OCI-LY3 (cell line): ENCODE data around the gene MRC2.

Experiments
- H2AFZ ChIP-seq: fragments of 200-600, 300-600 bp; shearing (Covaris generic); 2 replicates; pipeline ENCODE4 v1.6.0; 2014; ENCODE audit warnings: antibody characterized with exemption, low read depth, low read length
- H3K27ac ChIP-seq: fragments of 200-600, 300-600 bp; sonication (generic); 2 replicates; pipeline ENCODE4 v1.5.1; 2014; ENCODE audit warnings: mild to moderate bottlenecking, low read length, moderate library complexity, mixed read lengths
- H3K27me3 ChIP-seq: fragments of 200-600, 300-600 bp; sonication (generic); 2 replicates; pipeline ENCODE4 v1.6.1; 2014; ENCODE audit warnings: low read depth, low read length, mixed read lengths
- H3K36me3 ChIP-seq: fragments of 200-600, 300-600 bp; sonication (generic); replicated peaks from 2 replicates; pipeline ENCODE3; 2014; ENCODE audit warnings: low read depth, low read length, mixed read lengths
- H3K4me1 ChIP-seq: fragments of 300-600, 200-600 bp; sonication (generic); 2 replicates; pipeline ENCODE4 v1.6.1; 2014; ENCODE audit warnings: low read length, mixed read lengths
- H3K4me2 ChIP-seq: fragments of 200-600, 300-600 bp; sonication (generic); 2 replicates; pipeline ENCODE4 v1.6.1; 2014; ENCODE audit warnings: low read length, mixed read lengths
- H3K4me3 ChIP-seq: fragments of 300-600, 200-600 bp; sonication (generic); 2 replicates; pipeline ENCODE4 v1.5.1; 2014; ENCODE audit warnings: antibody characterized with exemption, mild to moderate bottlenecking, low read length, moderate library complexity
- H3K79me2 ChIP-seq: fragments of 300-600, 200-600 bp; shearing (Covaris generic); 2 replicates; pipeline ENCODE4 v1.6.1; 2014; ENCODE audit warnings: mild to moderate bottlenecking, low read length, mixed read lengths
- H3K9ac ChIP-seq: fragments of 300-600, 200-600 bp; shearing (Covaris generic); 2 replicates; pipeline ENCODE4 v1.6.0; 2014; ENCODE audit warnings: mild to moderate bottlenecking, low read length, moderate library complexity
- H3K9me3 ChIP-seq: fragments of 200-600, 300-600 bp; shearing (Covaris generic); 2 replicates; pipeline ENCODE4 v1.6.1; 2014; ENCODE audit warnings: low read length, mixed read lengths; ENCODE audit not compliant: insufficient read depth
- H4K20me1 ChIP-seq: fragments of 200-600, 300-600 bp; sonication (generic); 2 replicates; pipeline ENCODE4 v1.6.1; 2016; ENCODE audit warnings: low read length, mixed read lengths; ENCODE audit not compliant: insufficient read depth
- CTCF ChIP-seq: fragments of 200-600, 300-600 bp; sonication (generic); IDR thresholded peaks from 2 replicates; pipeline ENCODE4 v1.5.1; 2014; ENCODE audit warnings: antibody characterized with exemption, low read length, low read depth
- EZH2phosphoT487 ChIP-seq: fragments of 200-600 bp; shearing (Covaris generic); IDR thresholded peaks from 2 replicates; pipeline ENCODE4 v1.6.1; 2018; ENCODE audit warnings: antibody characterized with exemption, mixed run types, low read depth

MRC2 gene

DNA sequence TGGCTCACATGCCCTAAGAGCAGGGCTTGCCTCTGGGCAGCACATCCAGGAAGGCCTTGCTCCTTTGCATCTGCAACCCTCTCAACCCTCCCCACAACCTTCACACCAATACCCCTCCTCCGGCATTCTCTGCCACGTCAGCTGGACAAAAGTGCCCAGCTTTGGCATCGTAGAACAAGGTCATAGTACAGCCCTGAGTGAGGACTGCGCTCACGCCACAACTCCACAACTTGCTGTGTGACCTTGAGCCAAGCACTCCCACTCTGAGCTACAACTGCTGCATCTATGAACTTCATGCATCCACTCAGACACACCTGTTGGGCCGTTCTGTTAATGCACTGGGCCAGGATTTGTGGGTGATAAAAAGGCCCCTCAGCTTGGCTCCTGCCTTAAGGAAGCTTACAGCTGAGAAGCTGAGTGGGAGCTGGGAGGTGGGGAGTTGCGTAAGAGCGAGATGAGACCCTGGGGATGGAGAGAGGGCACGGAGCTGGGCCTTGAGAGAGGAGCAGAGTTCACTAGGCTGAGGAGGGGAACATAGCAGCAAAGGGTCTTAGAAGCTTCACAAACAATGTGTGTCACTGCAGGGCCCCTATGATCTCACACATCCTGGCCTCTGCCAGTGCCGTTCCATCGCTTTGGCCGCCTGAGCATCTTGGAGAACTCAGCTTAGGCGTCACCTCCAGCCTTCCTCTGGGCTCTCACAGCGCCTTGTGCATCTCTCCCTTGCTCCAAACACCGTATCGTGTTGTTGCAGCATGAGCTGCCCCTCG is 8.6 kb upstream of the MRC2 start:
- TF ChIP-seq CTCF = no peak
- TF ChIP-seq EZH2phosphoT487 = no peak

DNA sequence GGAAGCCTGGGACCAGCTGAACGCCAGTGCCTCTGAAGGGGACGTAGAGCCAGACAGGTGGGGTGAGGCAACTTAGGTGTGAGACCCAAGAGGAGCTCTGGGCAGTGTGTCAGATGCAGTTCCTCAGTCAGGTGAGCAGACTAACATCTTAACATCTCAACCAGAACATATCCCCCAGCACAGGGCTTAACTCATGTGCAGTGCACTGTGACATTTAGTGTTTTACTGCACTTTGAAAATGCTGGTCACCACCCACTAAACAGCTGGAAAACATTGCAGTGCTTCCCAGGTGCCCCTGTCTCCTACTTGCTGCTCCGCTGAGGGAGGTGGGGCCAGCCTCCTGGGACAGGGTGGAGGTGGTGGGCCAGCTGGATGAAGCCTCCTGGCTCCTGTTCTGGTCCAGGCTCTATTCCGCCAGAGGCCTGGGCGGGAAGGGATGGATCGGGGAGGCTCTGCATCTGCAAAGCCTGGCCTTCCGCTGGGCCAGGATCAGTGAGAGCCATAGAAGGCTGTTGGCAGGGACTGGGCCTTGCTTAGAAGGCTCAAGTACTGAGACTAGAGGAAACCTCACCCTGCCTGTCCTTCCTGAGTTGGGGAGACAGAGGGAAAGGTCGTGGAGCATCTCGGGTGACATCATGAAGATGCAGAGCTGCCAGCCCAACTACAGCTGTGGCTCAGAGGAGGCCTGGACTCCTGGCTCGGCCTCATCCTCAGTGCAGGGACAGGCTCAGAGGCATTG is 7.9 kb upstream of the MRC2 start:
- Histone ChIP-seq H3K79me2 (no peaks in the 10 kb centered on the region), H4K20me1 (no peaks in the 10 kb centered on the region), H3K9ac (no peak overlapping the region), H3K9me3 (no peaks in the 10 kb centered on the region), H3K4me2 (no peak overlapping the region), H3K27ac (no peak overlapping the region), H3K4me3 (no peak overlapping the region), H3K36me3 (peaks cover 23% of the 10 kb centered on the region), H3K27me3 (no peaks in the 10 kb centered on the region), H3K4me1 (no peaks in the 10 kb centered on the region), H2AFZ (no peak overlapping the region)
- TF ChIP-seq EZH2phosphoT487 (no peak), CTCF (no peak)

More for the DNA sequence above, 8.6 kb upstream of the MRC2 start:
- Histone ChIP-seq H4K20me1 (no peaks in the 10 kb centered on the region), H3K36me3 (peaks cover 22% of the 10 kb centered on the region), H3K4me2 (no peak overlapping the region), H3K4me3 (no peak overlapping the region), H3K4me1 (no peaks in the 10 kb centered on the region), H3K27ac (no peak overlapping the region), H2AFZ (no peak overlapping the region), H3K27me3 (no peaks in the 10 kb centered on the region), H3K9me3 (no peaks in the 10 kb centered on the region), H3K9ac (no peak overlapping the region), H3K79me2 (no peaks in the 10 kb centered on the region)

- no peak overlapping the region for H2AFZ ChIP-seq
- peaks cover 14% of the 10 kb centered on the region for H3K36me3 ChIP-seq
- H3K27ac ChIP-seq = no peak overlapping the region
- H3K4me2 ChIP-seq = no peak overlapping the region
- H3K9ac ChIP-seq = no peak overlapping the region
- H3K9me3 ChIP-seq = no peaks in the 10 kb centered on the region
- TF ChIP-seq CTCF = no peak
- no peak for TF ChIP-seq EZH2phosphoT487
- H3K27me3 ChIP-seq = no peaks in the 10 kb centered on the region
- H3K4me1 ChIP-seq = no peaks in the 10 kb centered on the region
- no peaks in the 10 kb centered on the region for H4K20me1 ChIP-seq
- no peak overlapping the region for H3K4me3 ChIP-seq
- H3K79me2 ChIP-seq = no peaks in the 10 kb centered on the region
These were observed 6.2 kb upstream of the MRC2 start for GRCh38 chr17:62621223-62621622.

DNA sequence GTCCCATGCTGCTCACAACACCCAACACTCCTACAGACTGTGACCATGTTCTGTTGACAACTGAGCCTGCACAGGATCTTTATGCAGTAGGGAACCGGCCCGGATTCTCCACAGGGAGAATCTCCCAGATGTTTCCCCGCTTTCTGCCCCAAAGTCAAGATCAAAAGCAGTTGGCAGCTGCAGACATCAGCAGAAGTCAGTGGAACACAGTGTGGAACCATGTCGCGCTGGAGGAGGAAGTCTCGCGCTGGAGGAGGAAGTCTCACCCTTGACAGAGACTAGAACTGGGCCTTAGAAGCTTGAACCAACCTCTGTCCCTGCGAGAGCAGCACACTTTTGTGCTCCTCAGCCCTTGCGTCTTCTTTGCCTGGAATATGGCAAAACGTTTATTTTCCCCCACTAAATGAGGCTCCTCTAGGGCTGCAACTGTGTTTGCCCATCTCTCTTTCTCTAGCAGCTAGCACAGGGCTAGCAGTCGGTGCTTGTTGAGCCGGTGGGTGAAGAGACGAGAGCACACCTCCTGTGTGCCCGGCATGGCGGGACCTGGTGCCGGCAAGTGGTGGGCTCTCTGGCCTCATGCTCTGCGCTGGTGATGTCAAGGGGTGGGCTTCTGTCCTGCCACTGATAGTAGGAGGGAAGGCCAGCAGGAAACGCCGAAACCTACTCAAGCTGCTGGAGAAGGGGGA is 2.1 kb upstream of the MRC2 start:
- Histone ChIP-seq H4K20me1 (peaks cover 12% of the 10 kb centered on the region; the same call in 1 of the 2 replicates), H3K9me3 (no peaks in the 10 kb centered on the region), H3K79me2 (peaks cover 24% of the 10 kb centered on the region), H3K27ac (no peak overlapping the region), H3K27me3 (no peaks in the 10 kb centered on the region), H2AFZ (no peak overlapping the region), H3K9ac (no peak overlapping the region), H3K4me3 (no peak overlapping the region), H3K4me2 (no peak overlapping the region), H3K4me1 (peaks cover 12% of the 10 kb centered on the region), H3K36me3 (peaks cover 8% of the 10 kb centered on the region)
- no peak for TF ChIP-seq EZH2phosphoT487
- no peak for TF ChIP-seq CTCF
